GM19043 (cell line): ENCODE data around the gene ESPN.
"Not testable (repeated sequence)": the region's sequence is repeated elsewhere in the genome, so short reads cannot be mapped to it uniquely, and the experiment has no call there.

ENCODE experiments used
- ATAC-seq: cut with Tn5 transposase; IDR thresholded peaks from one replicate; pipeline ENCODE4 v1.9.1; 2021; ENCODE audit warnings: low read depth; ENCODE audit not compliant: unreplicated experiment

ESPN gene

GRCh38 chr1:6426277-6426971 is 1.8 kb downstream of the ESPN start:
- no peak for ATAC-seq

- ATAC-seq: no peak
These were observed 2.4 kb downstream of the ESPN start for GRCh38 chr1:6426972-6427350.

- no peak for ATAC-seq
These were observed 3.1 kb downstream of the ESPN start for GRCh38 chr1:6427441-6428390.

GRCh38 chr1:6428453-6428852 is 3.9 kb downstream of the ESPN start:
- not testable (repeated sequence) for ATAC-seq

- not testable (repeated sequence) for ATAC-seq
These were observed 5.3 kb downstream of the ESPN start for GRCh38 chr1:6429660-6430411.

- ATAC-seq: not testable (repeated sequence)
These were observed 7.3 kb downstream of the ESPN start for GRCh38 chr1:6431645-6432579.

- no peak for ATAC-seq
These were observed 9.6 kb downstream of the ESPN start for GRCh38 chr1:6434186-6434585.

GRCh38 chr1:6435129-6435528 is 10.6 kb downstream of the ESPN start:
- no peak for ATAC-seq

GRCh38 chr1:6435547-6435946 is 11.0 kb downstream of the ESPN start:
- no peak for ATAC-seq

- not testable (repeated sequence) for ATAC-seq
These were observed 11.7 kb downstream of the ESPN start for GRCh38 chr1:6436277-6436676.

- not testable (repeated sequence) for ATAC-seq
These were observed 12.6 kb downstream of the ESPN start for GRCh38 chr1:6437012-6437700.

GRCh38 chr1:6438047-6438525 is 13.5 kb downstream of the ESPN start:
- no peak for ATAC-seq

GRCh38 chr1:6440198-6441126 is 15.9 kb downstream of the ESPN start:
- ATAC-seq: no peak

GRCh38 chr1:6441586-6441985 is 17.0 kb downstream of the ESPN start:
- ATAC-seq: no peak

GRCh38 chr1:6443339-6444115 is 19.0 kb downstream of the ESPN start:
- no peak for ATAC-seq

GRCh38 chr1:6444377-6444776 is 19.8 kb downstream of the ESPN start:
- ATAC-seq: no peak

- no peak for ATAC-seq
These were observed 20.6 kb downstream of the ESPN start for GRCh38 chr1:6445062-6445763.
